ENCODE results near the gene CALU. TPM values are rescaled to one million over a fixed set of nuclear protein-coding genes. Genes with fewer than 3 reads are reported as not detected.

The CALU gene
- 52.8 and 59.2 TPM in 2 replicates for total RNA-seq

- Mint-ChIP-seq H3K27me3 (ENCODE audit: insufficient read depth) (no peaks in the 10 kb centered on the region), H3K36me3 (ENCODE audit: low read depth) (peaks cover 8% of the 10 kb centered on the region), H3K4me3 (peak within 1 kb of the TSS; percentile 100), H3K27ac (peak within 1 kb of the TSS; percentile 99), H3K4me1 (ENCODE audit: low read depth) (peaks cover 26% of the 10 kb centered on the region), H3K9me3 (no peaks in the 10 kb centered on the region)
- intact Hi-C loops (cut with micrococcal nuclease), result loop anchor here (1.0 to 5.0 kb wide), 9 partner anchors 42 to 1152 kb away; partner anchors contain the start of genes AHCYL2, ARF5, ATP6V1F and CCDC136
- peak; percentile 95 for DNase-seq (ENCODE audit: low spot score)
Measured at GRCh38 chr7:128739048-128739962, at the start of gene CALU. CALU (plus strand) TSS chr7:128739359; CDS start chr7:128748584, 9,225 bp downstream.

DNA sequence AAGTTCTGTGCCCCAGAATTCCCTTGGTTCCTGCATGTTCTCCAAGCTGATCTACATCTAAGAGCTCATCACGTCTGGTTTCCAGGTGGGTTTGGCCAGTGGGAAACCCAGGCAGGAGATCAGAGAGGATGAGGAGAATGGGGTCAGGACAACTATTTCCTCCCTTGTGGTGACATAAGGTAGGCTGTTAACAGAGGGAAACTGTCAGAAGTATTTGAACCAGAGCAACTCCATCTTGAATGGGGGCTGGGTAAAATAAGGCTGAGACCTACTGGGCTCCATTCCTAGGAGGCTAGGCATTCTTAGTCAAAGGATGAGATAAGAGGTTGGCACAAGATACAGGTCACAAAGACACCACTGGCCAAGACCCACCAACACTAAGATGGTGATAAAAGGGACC lies 47.9 kb upstream of the CALU start:
- no peak for DNase-seq (ENCODE audit: low spot score)
- Mint-ChIP-seq H3K27me3 (ENCODE audit: insufficient read depth) (peaks cover 6% of the 10 kb centered on the region), H3K4me1 (ENCODE audit: low read depth) (no peaks in the 10 kb centered on the region), H3K36me3 (ENCODE audit: low read depth) (no peaks in the 10 kb centered on the region), H3K9me3 (no peaks in the 10 kb centered on the region), H3K27ac (no peak overlapping the region), H3K4me3 (no peak overlapping the region)
- intact Hi-C loops (cut with micrococcal nuclease), result no loop called here

DNA sequence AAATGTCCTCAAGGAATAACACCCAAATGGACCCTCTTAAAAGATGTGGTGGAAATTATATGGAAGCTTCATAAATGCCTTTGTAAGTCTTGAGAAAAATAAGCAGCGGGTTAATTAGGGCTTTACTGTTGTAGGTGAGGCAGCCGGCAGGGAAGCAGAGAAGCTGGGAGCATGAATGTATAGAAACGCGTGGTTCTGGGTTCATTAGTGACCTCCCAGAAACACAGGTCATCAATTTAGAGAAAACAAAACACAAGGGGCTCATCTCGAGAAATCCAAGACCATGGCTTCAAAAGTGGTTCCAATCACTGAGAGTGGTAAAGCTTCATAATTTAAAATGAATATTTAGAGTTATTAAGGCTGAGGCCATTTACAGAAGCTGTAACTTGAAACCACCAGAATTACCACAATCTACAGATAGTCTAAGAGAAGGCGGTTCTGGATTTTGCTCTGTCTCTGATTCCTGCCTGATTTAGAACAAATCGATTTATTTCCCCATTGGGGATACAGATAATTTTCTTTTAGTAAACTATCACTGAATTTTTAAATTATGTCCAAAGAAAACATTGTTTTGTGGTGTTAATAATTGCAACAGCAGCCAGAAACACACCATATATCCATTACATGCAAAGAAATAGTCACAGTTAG lies 46.4 kb upstream of the CALU start:
- H3K4me3 Mint-ChIP-seq, result no peak overlapping the region
- no peak for DNase-seq (ENCODE audit: low spot score)
- peaks cover 21% of the 10 kb centered on the region for H3K27me3 Mint-ChIP-seq (ENCODE audit: insufficient read depth)
- no peaks in the 10 kb centered on the region for H3K36me3 Mint-ChIP-seq (ENCODE audit: low read depth)
- H3K4me1 Mint-ChIP-seq (ENCODE audit: low read depth), result peaks cover 5% of the 10 kb centered on the region
- H3K9me3 Mint-ChIP-seq, result no peaks in the 10 kb centered on the region
- no peak overlapping the region for H3K27ac Mint-ChIP-seq
- intact Hi-C loops (cut with micrococcal nuclease), result no loop called here

- Mint-ChIP-seq H3K36me3 (ENCODE audit: low read depth) (no peaks in the 10 kb centered on the region), H3K27me3 (ENCODE audit: insufficient read depth) (peaks cover 29% of the 10 kb centered on the region), H3K9me3 (no peaks in the 10 kb centered on the region), H3K4me3 (no peak overlapping the region), H3K4me1 (ENCODE audit: low read depth) (peaks cover 7% of the 10 kb centered on the region), H3K27ac (no peak overlapping the region)
- no peak for DNase-seq (ENCODE audit: low spot score)
- intact Hi-C loops (cut with micrococcal nuclease), result no loop called here
Measured at GRCh38 chr7:128693373-128694015, 45.7 kb upstream of the CALU start.

GRCh38 chr7:128694738-128695137 lies 44.4 kb upstream of the CALU start:
- Mint-ChIP-seq H3K9me3 (no peaks in the 10 kb centered on the region), H3K27ac (no peak overlapping the region), H3K4me3 (no peak overlapping the region), H3K36me3 (ENCODE audit: low read depth) (no peaks in the 10 kb centered on the region), H3K27me3 (ENCODE audit: insufficient read depth) (peaks cover 33% of the 10 kb centered on the region), H3K4me1 (ENCODE audit: low read depth) (peaks cover 7% of the 10 kb centered on the region)
- no peak for DNase-seq (ENCODE audit: low spot score)
- intact Hi-C loops (cut with micrococcal nuclease), result loop anchor here (5.0 kb wide), 1 partner anchor 43 kb away; the partner anchor contains the start of gene CALU

DNA sequence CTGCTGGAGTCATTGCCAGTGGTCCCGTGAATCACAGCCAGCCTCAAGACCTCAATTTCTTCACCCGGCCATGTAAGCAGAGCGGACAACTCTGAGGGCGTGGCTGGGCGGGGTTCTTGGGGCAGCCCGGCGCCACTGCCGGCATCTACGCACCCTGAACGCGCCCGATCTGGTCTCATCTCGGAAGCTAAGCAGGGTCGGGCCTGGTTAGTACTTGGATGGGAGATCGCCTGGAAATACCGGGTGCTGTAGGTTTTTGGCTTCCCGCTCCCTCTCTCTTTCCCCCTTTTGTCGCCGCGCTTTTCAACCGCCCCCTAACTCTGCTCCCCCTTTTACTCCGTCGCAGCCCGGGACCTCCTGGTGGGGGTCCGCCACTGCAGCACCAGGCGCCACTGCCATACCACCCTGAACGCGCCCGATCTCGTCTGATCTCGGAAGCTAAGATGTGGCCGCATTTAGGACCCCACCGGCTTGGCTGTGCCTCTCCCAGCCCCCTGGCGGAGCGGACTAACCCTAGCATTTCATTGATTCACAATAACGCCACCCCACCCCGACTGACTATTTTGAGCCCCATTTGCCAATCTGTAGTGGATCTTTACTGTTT lies 41.8 kb upstream of the CALU start:
- intact Hi-C loops (cut with micrococcal nuclease), result loop anchor here (5.0 kb wide), 1 partner anchor 40 kb away; the partner anchor contains the start of gene CALU
- no peak overlapping the region for H3K27ac Mint-ChIP-seq
- H3K9me3 Mint-ChIP-seq, result no peaks in the 10 kb centered on the region
- peak overlapping the region; percentile 81 for H3K4me3 Mint-ChIP-seq
- no peaks in the 10 kb centered on the region for H3K36me3 Mint-ChIP-seq (ENCODE audit: low read depth)
- H3K4me1 Mint-ChIP-seq (ENCODE audit: low read depth), result peaks cover 7% of the 10 kb centered on the region
- peaks cover 36% of the 10 kb centered on the region for H3K27me3 Mint-ChIP-seq (ENCODE audit: insufficient read depth)
- peak; percentile 45 for DNase-seq (ENCODE audit: low spot score)

- no peaks in the 10 kb centered on the region for H3K9me3 Mint-ChIP-seq
- H3K36me3 Mint-ChIP-seq (ENCODE audit: low read depth), result no peaks in the 10 kb centered on the region
- no peak overlapping the region for H3K27ac Mint-ChIP-seq
- DNase-seq (ENCODE audit: low spot score), result no peak
- H3K4me1 Mint-ChIP-seq (ENCODE audit: low read depth), result peaks cover 7% of the 10 kb centered on the region
- intact Hi-C loops (cut with micrococcal nuclease), result loop anchor here (5.0 kb wide), 1 partner anchor 38 kb away; the partner anchor contains the start of gene CALU
- no peak overlapping the region for H3K4me3 Mint-ChIP-seq
- peaks cover 39% of the 10 kb centered on the region for H3K27me3 Mint-ChIP-seq (ENCODE audit: insufficient read depth)
Measured at GRCh38 chr7:128699196-128699712, 39.9 kb upstream of the CALU start.

GRCh38 chr7:128699895-128700294 lies 39.3 kb upstream of the CALU start:
- intact Hi-C loops (cut with micrococcal nuclease), result loop anchor here (5.0 kb wide), 1 partner anchor 37 kb away; the partner anchor contains the start of gene CALU

GRCh38 chr7:128701062-128701785 lies 37.9 kb upstream of the CALU start:
- H3K4me3 Mint-ChIP-seq, result no peak overlapping the region
- no peak overlapping the region for H3K27ac Mint-ChIP-seq
- peaks cover 7% of the 10 kb centered on the region for H3K4me1 Mint-ChIP-seq (ENCODE audit: low read depth)
- no peaks in the 10 kb centered on the region for H3K9me3 Mint-ChIP-seq
- H3K36me3 Mint-ChIP-seq (ENCODE audit: low read depth), result no peaks in the 10 kb centered on the region
- DNase-seq (ENCODE audit: low spot score), result no peak
- intact Hi-C loops (cut with micrococcal nuclease), result no loop called here
- H3K27me3 Mint-ChIP-seq (ENCODE audit: insufficient read depth), result peaks cover 37% of the 10 kb centered on the region

More at GRCh38 chr7:128699895-128700294, 39.3 kb upstream of the CALU start:
- Mint-ChIP-seq H3K4me1 (ENCODE audit: low read depth) (peaks cover 7% of the 10 kb centered on the region), H3K27ac (no peak overlapping the region), H3K27me3 (ENCODE audit: insufficient read depth) (peaks cover 39% of the 10 kb centered on the region), H3K36me3 (ENCODE audit: low read depth) (no peaks in the 10 kb centered on the region), H3K4me3 (no peak overlapping the region), H3K9me3 (no peaks in the 10 kb centered on the region)
- DNase-seq (ENCODE audit: low spot score), result no peak

GRCh38 chr7:128703609-128704241 lies 35.4 kb upstream of the CALU start:
- no peak overlapping the region for H3K27ac Mint-ChIP-seq
- H3K4me1 Mint-ChIP-seq (ENCODE audit: low read depth), result no peaks in the 10 kb centered on the region
- H3K36me3 Mint-ChIP-seq (ENCODE audit: low read depth), result no peaks in the 10 kb centered on the region
- no peaks in the 10 kb centered on the region for H3K9me3 Mint-ChIP-seq
- peaks cover 15% of the 10 kb centered on the region for H3K27me3 Mint-ChIP-seq (ENCODE audit: insufficient read depth)
- intact Hi-C loops (cut with micrococcal nuclease), result no loop called here
- no peak overlapping the region for H3K4me3 Mint-ChIP-seq
- no peak for DNase-seq (ENCODE audit: low spot score)

GRCh38 chr7:128705891-128706333 lies 33.2 kb upstream of the CALU start:
- Mint-ChIP-seq H3K4me1 (ENCODE audit: low read depth) (no peaks in the 10 kb centered on the region), H3K9me3 (no peaks in the 10 kb centered on the region), H3K27ac (no peak overlapping the region), H3K4me3 (no peak overlapping the region), H3K36me3 (ENCODE audit: low read depth) (no peaks in the 10 kb centered on the region), H3K27me3 (ENCODE audit: insufficient read depth) (peaks cover 20% of the 10 kb centered on the region)
- no peak for DNase-seq (ENCODE audit: low spot score)
- intact Hi-C loops (cut with micrococcal nuclease), result no loop called here
